ENCODE data around the gene KIAA0319L.

The KIAA0319L gene

GRCh38 chr1:35433714-35434113, 123.5 kb downstream of the KIAA0319L start:
- in situ Hi-C loops (cut with HindIII; ENCODE audit: low pct_unique_long_range_greater_than_20kb, low sequenced_read_pairs): no loop called here
- no peak for TF ChIP-seq JUND (IDR thresholded peaks at IDR 0.05; ENCODE audit: low read depth)
- DNase-seq (ENCODE audit: low read depth in 1 of 2, low spot score in 1 of 2): no peak

DNA sequence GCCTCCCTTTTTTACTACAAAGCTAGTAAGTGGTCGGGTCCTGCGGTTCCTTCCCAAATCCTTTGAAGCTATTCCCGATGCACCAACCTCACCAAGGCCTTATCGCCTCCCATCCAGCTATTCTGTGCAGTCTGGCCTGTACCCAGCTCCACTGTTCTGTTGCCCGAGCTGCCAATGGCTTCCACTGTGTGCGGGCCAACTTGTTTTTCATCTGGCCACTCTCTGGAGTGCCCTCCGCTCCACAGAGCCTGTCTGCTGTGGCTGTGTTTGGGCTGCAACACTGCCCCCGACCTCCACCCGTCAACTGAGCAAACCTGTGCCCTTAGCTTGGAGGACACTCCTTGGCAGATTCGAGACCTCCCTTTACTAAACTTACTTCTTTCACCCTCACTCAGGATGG, 125.0 kb downstream of the KIAA0319L start:
- no peak for TF ChIP-seq JUND (IDR thresholded peaks at IDR 0.05; ENCODE audit: low read depth)
- in situ Hi-C loops (cut with HindIII; ENCODE audit: low pct_unique_long_range_greater_than_20kb, low sequenced_read_pairs): no loop called here
- no peak for DNase-seq (ENCODE audit: low read depth in 1 of 2, low spot score in 1 of 2)

DNA sequence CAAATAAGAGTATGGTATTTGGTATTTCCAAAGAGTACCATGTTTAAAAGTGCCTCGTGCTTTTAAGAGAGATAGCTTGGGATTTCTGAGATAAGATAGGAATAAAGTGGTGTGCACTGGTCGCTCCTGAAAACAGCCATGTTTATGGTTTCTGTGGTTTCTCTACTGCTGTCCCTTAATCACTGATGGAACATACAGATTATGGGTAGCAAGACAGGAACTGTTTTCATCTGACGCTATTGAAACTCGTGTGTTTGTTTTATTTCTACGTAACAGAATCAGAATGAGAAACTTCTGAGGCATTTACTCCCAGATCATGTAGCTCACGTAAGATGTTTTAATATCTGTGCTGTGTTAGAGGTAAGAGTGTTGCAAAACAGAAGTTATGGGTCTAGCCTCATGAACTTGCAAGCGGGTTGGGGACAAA, 126.0 kb downstream of the KIAA0319L start:
- in situ Hi-C loops (cut with HindIII; ENCODE audit: low pct_unique_long_range_greater_than_20kb, low sequenced_read_pairs): no loop called here
- no peak for TF ChIP-seq JUND (IDR thresholded peaks at IDR 0.05; ENCODE audit: low read depth)

DNA sequence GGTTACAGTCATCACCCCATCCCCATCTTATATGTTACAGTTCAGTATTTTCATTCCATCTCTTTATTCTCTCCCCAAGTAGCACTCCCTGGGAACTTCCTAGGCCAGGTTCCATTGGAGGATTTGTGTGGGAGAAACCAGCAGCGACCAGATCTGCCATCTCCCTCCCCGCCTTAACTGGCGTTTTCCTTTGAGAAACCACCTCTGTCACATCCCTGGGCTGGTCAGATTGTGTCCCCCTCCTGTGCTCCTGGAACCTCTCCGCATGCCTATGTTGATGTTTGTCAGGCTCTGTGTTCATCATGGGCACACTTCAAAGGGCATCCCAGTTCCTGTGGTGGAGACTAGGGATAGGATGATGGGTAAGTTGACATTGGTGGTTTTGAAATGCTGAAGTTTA, 126.4 kb downstream of the KIAA0319L start:
- DNase-seq (ENCODE audit: low read depth in 1 of 2, low spot score in 1 of 2): no peak
- no peak for TF ChIP-seq JUND (IDR thresholded peaks at IDR 0.05; ENCODE audit: low read depth)
- in situ Hi-C loops (cut with HindIII; ENCODE audit: low pct_unique_long_range_greater_than_20kb, low sequenced_read_pairs): no loop called here

More for the DNA sequence above, 126.0 kb downstream of the KIAA0319L start:
- DNase-seq (ENCODE audit: low read depth in 1 of 2, low spot score in 1 of 2): no peak

GRCh38 chr1:35428360-35428759, 128.8 kb downstream of the KIAA0319L start:
- TF ChIP-seq JUND (IDR thresholded peaks at IDR 0.05; ENCODE audit: low read depth): no peak
- in situ Hi-C loops (cut with HindIII; ENCODE audit: low pct_unique_long_range_greater_than_20kb, low sequenced_read_pairs): no loop called here
- no peak for DNase-seq (ENCODE audit: low read depth in 1 of 2, low spot score in 1 of 2)

DNA sequence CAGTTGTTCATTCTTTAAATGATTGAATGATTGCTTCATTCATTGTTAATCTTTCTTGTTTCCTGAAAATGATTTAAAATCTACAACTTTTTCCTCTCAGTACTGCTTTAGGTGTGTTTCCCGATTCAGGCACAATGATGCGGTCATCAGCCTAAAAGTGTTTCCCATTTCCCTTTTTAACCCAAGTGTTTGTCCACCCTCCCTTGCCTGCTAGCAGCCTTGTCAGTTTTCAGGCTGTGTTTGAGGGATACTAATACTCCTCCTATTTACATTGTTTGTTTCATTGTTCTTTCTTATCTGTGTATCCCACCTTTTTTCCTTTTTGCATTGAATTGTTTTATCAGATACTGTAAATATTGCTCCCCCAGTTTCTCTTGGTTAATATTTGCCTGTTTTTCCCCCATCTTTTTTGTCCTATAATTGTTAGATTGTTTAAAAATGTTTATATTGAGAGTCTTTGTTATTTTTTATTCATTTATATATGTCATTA, 131.1 kb downstream of the KIAA0319L start:
- in situ Hi-C loops (cut with HindIII; ENCODE audit: low pct_unique_long_range_greater_than_20kb, low sequenced_read_pairs): no loop called here
- TF ChIP-seq JUND (IDR thresholded peaks at IDR 0.05; ENCODE audit: low read depth): no peak
- DNase-seq (ENCODE audit: low read depth in 1 of 2, low spot score in 1 of 2): no peak

- in situ Hi-C loops (cut with HindIII; ENCODE audit: low pct_unique_long_range_greater_than_20kb, low sequenced_read_pairs): no loop called here
- no peak for DNase-seq (ENCODE audit: low read depth in 1 of 2, low spot score in 1 of 2)
- TF ChIP-seq JUND (IDR thresholded peaks at IDR 0.05; ENCODE audit: low read depth): no peak
Observed at GRCh38 chr1:35408925-35409324, 148.3 kb downstream of the KIAA0319L start.

DNA sequence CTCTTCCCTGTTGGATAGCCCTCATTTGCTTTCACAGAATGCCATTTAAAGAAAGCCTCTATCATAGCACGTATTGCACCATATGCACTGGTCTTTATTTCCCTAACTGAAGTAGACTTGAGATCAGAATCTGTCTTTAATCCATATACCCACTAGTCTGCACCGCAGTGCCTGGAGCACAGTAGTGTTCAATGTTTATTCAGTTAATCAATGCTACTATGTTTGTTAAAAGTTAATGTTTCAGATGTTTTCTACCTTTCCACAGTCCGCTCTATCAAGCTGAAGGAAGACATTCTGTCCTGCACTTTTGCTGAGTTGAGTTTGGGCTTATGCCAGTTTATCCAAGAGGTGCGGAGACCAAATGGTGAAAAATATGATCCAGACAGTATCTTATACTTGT, 149.5 kb downstream of the KIAA0319L start:
- in situ Hi-C loops (cut with HindIII; ENCODE audit: low pct_unique_long_range_greater_than_20kb, low sequenced_read_pairs): no loop called here
- no peak for TF ChIP-seq JUND (IDR thresholded peaks at IDR 0.05; ENCODE audit: low read depth)
- DNase-seq (ENCODE audit: low read depth in 1 of 2, low spot score in 1 of 2): no peak

DNA sequence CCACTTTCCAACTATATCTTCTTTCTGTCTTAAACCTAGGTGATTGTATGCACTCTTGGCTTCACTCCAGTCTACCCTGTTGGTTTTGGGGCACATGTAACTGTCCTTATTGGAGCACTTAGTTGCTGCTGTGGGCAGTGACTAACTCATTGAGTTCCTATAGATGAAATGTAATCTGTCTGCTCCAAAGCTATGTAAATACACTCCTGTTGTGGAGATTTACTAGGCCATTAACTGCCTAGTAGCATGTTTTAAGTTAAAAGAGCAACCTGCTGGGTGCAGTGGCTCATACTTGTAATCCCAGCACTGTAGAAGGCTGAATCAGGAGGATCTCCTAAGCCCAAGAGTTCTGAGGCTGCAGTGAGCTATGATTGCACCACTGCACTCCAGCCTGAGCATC, 151.1 kb downstream of the KIAA0319L start:
- TF ChIP-seq JUND (IDR thresholded peaks at IDR 0.05; ENCODE audit: low read depth): no peak
- in situ Hi-C loops (cut with HindIII; ENCODE audit: low pct_unique_long_range_greater_than_20kb, low sequenced_read_pairs): no loop called here
- DNase-seq (ENCODE audit: low read depth in 1 of 2, low spot score in 1 of 2): no peak

DNA sequence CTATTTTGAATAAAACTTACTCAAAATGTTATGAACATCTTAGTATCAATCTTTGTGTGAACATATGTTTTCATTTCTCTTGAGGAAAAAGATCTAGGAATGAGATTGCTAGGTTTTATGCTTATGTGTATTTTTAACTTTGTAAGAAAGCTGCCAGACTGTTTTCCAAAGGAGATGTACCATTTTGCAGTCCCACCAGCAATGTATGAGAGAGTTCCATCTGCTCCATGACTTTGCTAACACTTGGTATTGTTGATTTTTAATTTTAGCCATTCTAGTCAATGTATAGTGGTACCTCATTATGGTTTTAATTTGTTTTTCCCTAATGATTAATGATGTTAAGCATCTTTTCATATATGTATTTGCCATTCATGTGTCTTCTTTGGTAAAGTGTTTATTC, 156.2 kb downstream of the KIAA0319L start:
- in situ Hi-C loops (cut with HindIII; ENCODE audit: low pct_unique_long_range_greater_than_20kb, low sequenced_read_pairs): no loop called here
- TF ChIP-seq JUND (IDR thresholded peaks at IDR 0.05; ENCODE audit: low read depth): no peak
- DNase-seq (ENCODE audit: low read depth in 1 of 2, low spot score in 1 of 2): no peak

DNA sequence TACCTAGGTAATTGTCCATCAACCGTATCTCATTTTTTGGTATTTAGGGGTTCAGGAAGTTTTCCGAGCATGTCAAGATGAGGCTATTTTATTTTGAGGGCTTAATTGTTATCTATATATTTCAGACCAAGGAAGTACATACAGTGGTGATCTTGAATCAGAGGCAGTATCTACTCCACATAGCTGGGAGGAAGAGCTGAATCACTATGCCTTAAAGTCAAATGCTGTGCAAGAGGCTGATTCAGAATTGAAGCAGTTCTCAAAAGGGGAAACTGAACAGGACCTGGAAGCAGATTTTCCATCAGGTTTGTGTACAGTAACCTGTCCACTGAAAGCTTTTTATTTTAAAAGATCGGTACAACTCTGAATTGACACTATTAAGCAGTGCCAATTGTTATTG, 158.5 kb downstream of the KIAA0319L start:
- no peak for DNase-seq (ENCODE audit: low read depth in 1 of 2, low spot score in 1 of 2)
- in situ Hi-C loops (cut with HindIII; ENCODE audit: low pct_unique_long_range_greater_than_20kb, low sequenced_read_pairs): no loop called here
- TF ChIP-seq JUND (IDR thresholded peaks at IDR 0.05; ENCODE audit: low read depth): no peak

- TF ChIP-seq JUND (IDR thresholded peaks at IDR 0.05; ENCODE audit: low read depth): no peak
- DNase-seq (ENCODE audit: low read depth in 1 of 2, low spot score in 1 of 2): no peak
- in situ Hi-C loops (cut with HindIII; ENCODE audit: low pct_unique_long_range_greater_than_20kb, low sequenced_read_pairs): no loop called here
Observed at GRCh38 chr1:35394386-35394785, 162.8 kb downstream of the KIAA0319L start.

DNA sequence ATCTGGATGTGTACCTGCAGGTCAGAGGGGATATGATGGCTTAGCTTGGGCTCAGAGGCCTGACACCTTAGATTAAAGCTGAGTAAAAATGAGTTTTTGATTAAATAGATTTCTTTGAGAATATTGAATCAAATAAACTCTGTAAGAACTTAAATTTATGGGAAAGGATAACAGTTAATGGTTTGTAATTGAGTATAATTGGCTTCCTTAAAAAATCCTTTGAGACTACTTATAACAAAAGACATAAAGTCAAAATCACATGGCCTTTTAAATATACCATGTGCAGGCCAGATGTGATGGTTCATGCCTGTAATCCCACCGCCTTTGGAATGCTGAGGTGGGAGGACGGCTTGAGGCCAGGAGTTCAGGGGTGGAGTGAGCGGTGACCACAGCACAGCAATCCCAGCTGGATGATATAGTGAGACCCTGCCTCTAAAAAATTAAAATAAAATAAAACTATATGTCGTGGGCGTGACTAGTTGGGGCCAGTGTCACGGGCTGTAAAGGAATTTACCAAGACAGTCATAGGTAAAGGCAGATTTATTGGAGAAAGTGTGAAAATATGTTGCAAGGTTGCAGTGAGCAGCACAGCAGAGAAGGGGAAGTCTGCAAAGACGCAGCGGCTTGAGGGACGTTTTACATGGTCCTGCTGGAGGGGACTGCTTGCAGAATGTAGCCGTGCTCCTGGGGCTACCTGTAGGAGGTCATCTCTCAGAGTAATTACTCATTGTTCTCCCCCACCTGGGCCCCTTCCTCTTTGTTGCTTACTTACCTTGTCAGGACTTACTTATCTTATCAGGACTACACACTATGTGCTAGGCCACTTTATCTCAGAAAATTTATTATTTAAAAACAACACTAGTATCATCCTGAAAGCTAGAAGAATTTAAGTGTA, 166.4 kb downstream of the KIAA0319L start:
- no peak for TF ChIP-seq JUND (IDR thresholded peaks at IDR 0.05; ENCODE audit: low read depth)
- no peak for DNase-seq (ENCODE audit: low read depth in 1 of 2, low spot score in 1 of 2)
- in situ Hi-C loops (cut with HindIII; ENCODE audit: low pct_unique_long_range_greater_than_20kb, low sequenced_read_pairs): no loop called here

All from T47D (cell line).